Gastrocnemius medialis (tissue), 4 donors: ENCODE measurements around the gene FDPS. TPM values are rescaled to one million over a fixed set of nuclear protein-coding genes. Genes with fewer than 3 reads are reported as not detected.

Experiments
- ATAC-seq, 2 donors: fragments of 150-250 bp; one replicate each; pipeline ENCODE4 v1.9.1; 2016
- DNase-seq, 2 donors: peaks; one replicate each; pipeline ENCODE4 v3.0.0-alpha.2; 2019
- H3K27ac ChIP-seq, 4 donors: fragments of 200-600 bp; sonication (generic); 1 replicate in 1 of 4; 2 replicates in 3 of 4; pipeline ENCODE4 v1.5.1; 2016 to 2018; ENCODE audit warnings: mild to moderate bottlenecking in 2 of 4, moderate library complexity in 1 of 4
- H3K27me3 ChIP-seq, 3 donors: fragments of 200-600 bp; sonication (generic) in 2 of 3; 1 replicate in 1 of 3; 2 replicates in 2 of 3; pipeline versions ENCODE4 v1.5.1 to v1.6.0; 2016 to 2019; ENCODE audit warnings: mild to moderate bottlenecking in 1 of 3, moderate library complexity in 1 of 3
- H3K36me3 ChIP-seq, 2 donors: fragments of 200-600 bp; sonication (generic) in 1 of 2; one replicate each; pipeline ENCODE4 v1.5.1; 2017 to 2018
- H3K4me1 ChIP-seq, 2 donors: fragments of 200-600 bp; sonication (generic) in 1 of 2; one replicate each; pipeline ENCODE4 v1.5.1; 2016 to 2017; ENCODE audit warnings: mild to moderate bottlenecking in 2 of 2
- H3K4me3 ChIP-seq, 4 donors: fragments of 200-600 bp; sonication (generic) in 3 of 4; 1 replicate in 1 of 4; 2 replicates in 3 of 4; pipeline ENCODE4 v1.5.1; 2016 to 2019; ENCODE audit warnings: mild to moderate bottlenecking in 2 of 4
- H3K9me3 ChIP-seq, 3 donors: fragments of 200-600 bp; sonication (generic) in 2 of 3; 1 replicate in 1 of 3; 2 replicates in 2 of 3; pipeline ENCODE4 v1.5.1; 2016 to 2019
- POLR2A ChIP-seq, 2 donors: fragments of 450-650 bp; IDR thresholded peaks; one replicate each; pipeline ENCODE4 v1.6.1; 2017; ENCODE audit warnings: antibody characterized with exemption in 2 of 2, mild to moderate bottlenecking in 2 of 2, moderate library complexity in 2 of 2
- in situ Hi-C, 4 donors: fragments of 200-750 bp; cut with MboI; loops; one replicate each; pipeline versions ENCODE4 v1.15.0 to v1.8.0; 2017; ENCODE audit warnings: low sequenced_read_pairs in 4 of 4
- intact Hi-C: fragments of 100-400 bp; cut with DNase I; formaldehyde crosslinking; loops from one replicate; pipeline ENCODE4 v1.15.1; 2023; ENCODE audit warnings: low total_unique reads
- total RNA-seq, 4 donors: library from RNA; depleted of rRNA; stranded (reverse); fragments of >200 nt; gene quantifications; one replicate each; pipeline versions ENCODE4 v1.1.0 to v1.2.3, GENCODE V29; 2016
- TF ChIP-seq, protein P1 (sequence below), 5 experiments: fragments of 450-650 bp in 3 of 5; fragments of 200-600 bp in 2 of 5; sonication (generic) in 2 of 5; IDR thresholded peaks in 4 of 5; conservative IDR thresholded peaks in 1 of 5; 1 replicate in 4 of 5; 2 replicates in 1 of 5; pipeline ENCODE4 v1.5.1; 2016 to 2019; ENCODE audit warnings: antibody characterized with exemption in 5 of 5, mild to moderate bottlenecking in 3 of 5, moderate library complexity in 3 of 5

Gene FDPS
- total RNA-seq, 4 donors from 2014 or later: 47.6 to 65.4 (median 49.1) TPM

DNA sequence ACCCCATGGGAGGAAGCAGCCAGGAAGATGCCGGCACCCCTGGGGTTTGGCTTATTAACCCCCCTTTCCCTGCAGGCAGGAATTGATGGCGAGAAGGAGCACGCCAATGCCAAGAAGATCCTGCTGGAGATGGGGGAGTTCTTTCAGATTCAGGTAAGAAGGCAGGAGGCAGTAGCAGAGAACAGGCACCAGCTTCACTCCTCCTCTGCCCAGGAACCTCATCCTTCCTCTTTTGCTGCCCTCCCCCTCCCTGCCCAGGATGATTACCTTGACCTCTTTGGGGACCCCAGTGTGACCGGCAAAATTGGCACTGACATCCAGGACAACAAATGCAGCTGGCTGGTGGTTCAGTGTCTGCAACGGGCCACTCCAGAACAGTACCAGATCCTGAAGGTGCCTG is 10.9 kb downstream of the FDPS start:
- DNase-seq: no peak
- no peak overlapping the region for H3K4me3 ChIP-seq
- TF ChIP-seq POLR2A (IDR thresholded peaks at IDR 0.05): no peak
- no peak for ATAC-seq
- peaks cover 0 to 16% of the 10 kb centered on the region in 2 donors for H3K36me3 ChIP-seq
- intact Hi-C loops (no loop called here), in situ Hi-C loops (loop anchor here in 3 of 4 donors (5.0 to 10.0 kb wide), 3 partner anchors 37 to 65 kb away; partner anchors contain the start of genes ENTREP3 (in 1 of the 3) and SCAMP3 (in 1 of the 3))
- H3K27ac ChIP-seq: no peak overlapping the region
- no peaks in the 10 kb centered on the region for H3K27me3 ChIP-seq
- H3K4me1 ChIP-seq: peaks cover 16 to 28% of the 10 kb centered on the region in 2 donors
- H3K9me3 ChIP-seq: no peaks in the 10 kb centered on the region

DNA sequence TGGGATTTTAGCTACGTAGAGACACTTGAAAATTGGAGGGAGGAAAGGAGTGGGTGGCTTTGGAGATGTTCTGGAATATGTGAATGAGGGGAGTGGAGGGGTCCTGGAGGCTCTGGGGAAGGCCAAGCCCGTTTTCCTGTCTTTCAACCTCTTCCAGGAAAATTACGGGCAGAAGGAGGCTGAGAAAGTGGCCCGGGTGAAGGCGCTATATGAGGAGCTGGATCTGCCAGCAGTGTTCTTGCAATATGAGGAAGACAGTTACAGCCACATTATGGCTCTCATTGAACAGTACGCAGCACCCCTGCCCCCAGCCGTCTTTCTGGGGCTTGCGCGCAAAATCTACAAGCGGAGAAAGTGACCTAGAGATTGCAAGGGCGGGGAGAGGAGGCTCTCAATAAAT is 11.6 kb downstream of the FDPS start:
- H3K36me3 ChIP-seq: peaks cover 0 to 11% of the 10 kb centered on the region in 2 donors
- H3K9me3 ChIP-seq: no peaks in the 10 kb centered on the region
- intact Hi-C loops (loop anchor here (5.0 kb wide), 2 partner anchors 272 to 537 kb away; partner anchors contain the start of genes GON4L and SYT11), in situ Hi-C loops (no loop called here)
- no peak for DNase-seq
- peak overlapping the region; percentile 56 to 88 (median 72) for H3K4me3 ChIP-seq
- no peaks in the 10 kb centered on the region for H3K27me3 ChIP-seq
- ATAC-seq: no peak
- H3K4me1 ChIP-seq: peaks cover 16 to 35% of the 10 kb centered on the region in 2 donors
- TF ChIP-seq, protein P1, sequence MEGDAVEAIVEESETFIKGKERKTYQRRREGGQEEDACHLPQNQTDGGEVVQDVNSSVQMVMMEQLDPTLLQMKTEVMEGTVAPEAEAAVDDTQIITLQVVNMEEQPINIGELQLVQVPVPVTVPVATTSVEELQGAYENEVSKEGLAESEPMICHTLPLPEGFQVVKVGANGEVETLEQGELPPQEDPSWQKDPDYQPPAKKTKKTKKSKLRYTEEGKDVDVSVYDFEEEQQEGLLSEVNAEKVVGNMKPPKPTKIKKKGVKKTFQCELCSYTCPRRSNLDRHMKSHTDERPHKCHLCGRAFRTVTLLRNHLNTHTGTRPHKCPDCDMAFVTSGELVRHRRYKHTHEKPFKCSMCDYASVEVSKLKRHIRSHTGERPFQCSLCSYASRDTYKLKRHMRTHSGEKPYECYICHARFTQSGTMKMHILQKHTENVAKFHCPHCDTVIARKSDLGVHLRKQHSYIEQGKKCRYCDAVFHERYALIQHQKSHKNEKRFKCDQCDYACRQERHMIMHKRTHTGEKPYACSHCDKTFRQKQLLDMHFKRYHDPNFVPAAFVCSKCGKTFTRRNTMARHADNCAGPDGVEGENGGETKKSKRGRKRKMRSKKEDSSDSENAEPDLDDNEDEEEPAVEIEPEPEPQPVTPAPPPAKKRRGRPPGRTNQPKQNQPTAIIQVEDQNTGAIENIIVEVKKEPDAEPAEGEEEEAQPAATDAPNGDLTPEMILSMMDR (IDR thresholded peaks at IDR 0.05 in 4 of 5, conservative IDR thresholded peaks at IDR 0.05 in 1 of 5): no peak
- no peak for TF ChIP-seq POLR2A (IDR thresholded peaks at IDR 0.05)
- H3K27ac ChIP-seq: peak overlapping the region; percentile 82 to 96 (median 87)

DNA sequence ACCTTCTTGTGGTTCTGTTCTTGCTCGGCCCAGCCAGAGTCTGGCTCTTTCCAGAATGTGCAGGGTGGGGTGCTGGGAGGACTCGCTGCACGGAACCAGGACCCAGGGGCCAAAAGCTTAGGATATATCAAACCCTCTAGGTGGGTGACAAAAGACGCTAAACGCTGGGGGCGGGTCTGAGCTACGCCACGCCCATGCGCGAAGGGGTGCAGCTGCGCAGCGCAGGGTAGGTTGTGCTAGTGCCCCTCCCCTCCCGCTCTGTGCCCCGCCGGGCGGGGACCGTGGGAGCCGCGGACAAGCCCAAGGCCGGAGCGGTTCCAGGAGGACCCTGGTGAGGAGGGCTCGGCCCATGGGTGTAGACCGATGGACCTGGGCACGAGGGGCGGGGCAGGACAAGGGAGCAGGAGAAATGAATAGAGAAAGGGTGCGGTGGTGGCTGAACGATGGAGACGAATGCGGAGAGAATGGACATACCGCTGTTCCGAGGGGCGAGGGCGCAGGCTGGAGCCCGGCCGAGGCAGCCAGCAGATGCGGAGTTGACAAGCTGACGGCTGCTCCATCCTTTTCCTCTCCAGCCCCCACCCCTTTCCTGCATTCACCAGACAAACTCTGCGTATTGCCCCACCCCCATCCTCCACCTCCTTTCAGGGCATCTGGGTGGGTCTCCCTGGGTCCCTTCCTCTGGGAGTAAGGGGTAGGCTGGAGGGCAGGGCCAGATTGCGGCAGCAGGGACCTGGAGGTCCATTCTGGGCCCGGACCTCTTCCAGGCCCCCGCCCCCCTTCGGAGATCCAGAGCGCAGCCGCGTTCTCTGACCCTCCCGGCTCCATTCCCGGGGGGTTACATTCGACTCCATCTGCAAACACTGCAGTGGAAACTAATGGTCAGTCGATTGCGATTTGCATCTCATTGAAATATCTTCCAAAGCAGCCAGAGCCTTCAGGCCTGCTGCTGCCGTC is 12.3 kb downstream of the FDPS start, which contains the start of gene RUSC1:
Gene RUSC1, plus strand, starts transcription at position 234 of the 957 bp plus-strand sequence. CDS start 880 bp downstream, outside the sequence.
- no peaks in the 10 kb centered on the region for H3K27me3 ChIP-seq
- in situ Hi-C loops (no loop called here), intact Hi-C loops (loop anchor here (5.0 kb wide), 2 partner anchors 271 to 536 kb away; partner anchors contain the start of genes GON4L and SYT11)
- H3K9me3 ChIP-seq: no peaks in the 10 kb centered on the region
- H3K36me3 ChIP-seq: peaks cover 0 to 9% of the 10 kb centered on the region in 2 donors
- ATAC-seq (no peak), DNase-seq (peak; percentile 36 to 61)
- peak within 1 kb of the TSS; percentile 56 to 88 (median 72) for H3K4me3 ChIP-seq
- H3K27ac ChIP-seq: peak within 1 kb of the TSS; percentile 82 to 96 (median 87)
- TF ChIP-seq, protein P1 (IDR thresholded peaks at IDR 0.05 in 4 of 5, conservative IDR thresholded peaks at IDR 0.05 in 1 of 5): no peak
- TF ChIP-seq POLR2A (IDR thresholded peaks at IDR 0.05): peak in 1 of 2 donors; percentile 28
- H3K4me1 ChIP-seq: peaks cover 16 to 39% of the 10 kb centered on the region in 2 donors

DNA sequence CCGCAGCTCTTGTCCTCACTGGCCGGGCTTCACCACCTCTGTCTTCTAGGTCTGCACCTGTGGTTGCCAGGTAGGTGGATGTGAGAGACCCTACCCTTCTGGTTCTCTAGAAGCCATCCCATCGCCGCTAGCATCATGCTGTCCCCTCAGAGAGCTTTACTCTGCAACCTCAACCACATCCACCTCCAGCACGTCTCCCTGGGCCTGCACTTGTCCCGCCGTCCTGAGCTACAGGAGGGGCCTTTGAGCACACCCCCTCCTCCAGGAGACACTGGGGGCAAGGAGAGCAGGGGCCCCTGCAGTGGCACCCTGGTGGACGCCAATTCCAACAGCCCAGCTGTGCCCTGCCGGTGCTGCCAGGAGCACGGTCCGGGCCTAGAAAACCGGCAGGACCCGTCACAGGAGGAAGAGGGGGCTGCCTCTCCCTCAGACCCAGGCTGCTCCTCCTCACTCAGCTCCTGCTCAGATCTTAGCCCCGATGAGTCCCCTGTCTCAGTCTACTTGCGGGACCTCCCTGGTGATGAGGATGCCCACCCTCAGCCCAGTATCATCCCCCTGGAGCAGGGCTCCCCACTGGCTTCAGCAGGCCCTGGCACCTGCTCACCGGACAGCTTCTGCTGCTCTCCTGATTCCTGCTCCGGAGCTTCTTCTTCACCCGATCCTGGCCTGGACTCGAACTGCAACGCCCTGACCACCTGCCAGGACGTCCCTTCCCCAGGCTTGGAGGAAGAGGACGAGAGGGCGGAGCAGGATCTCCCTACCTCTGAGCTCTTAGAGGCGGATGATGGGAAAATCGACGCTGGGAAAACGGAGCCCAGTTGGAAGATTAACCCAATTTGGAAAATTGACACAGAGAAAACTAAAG is 13.2 kb downstream of the FDPS start:
- H3K27ac ChIP-seq: peak overlapping the region; percentile 82 to 96 (median 87)
- DNase-seq: no peak
- H3K4me1 ChIP-seq: peaks cover 16 to 39% of the 10 kb centered on the region in 2 donors

More for the DNA sequence above, 13.2 kb downstream of the FDPS start:
- Histone ChIP-seq H3K9me3 (no peaks in the 10 kb centered on the region), H3K36me3 (peaks cover 0 to 9% of the 10 kb centered on the region in 2 donors), H3K27me3 (no peaks in the 10 kb centered on the region), H3K4me3 (peak overlapping the region; percentile 62 to 95 (median 90))
- no peak for ATAC-seq
- TF ChIP-seq, protein P1 (IDR thresholded peaks at IDR 0.05 in 4 of 5, conservative IDR thresholded peaks at IDR 0.05 in 1 of 5): no peak
- TF ChIP-seq POLR2A (IDR thresholded peaks at IDR 0.05): no peak
- in situ Hi-C loops (no loop called here), intact Hi-C loops (loop anchor here (5.0 kb wide), 2 partner anchors 270 to 535 kb away; partner anchors contain the start of genes GON4L and SYT11)
